NCI-H69 (cell line): ENCODE measurements around the gene VIT.
A peak's percentile ranks its signal among the peaks of the same experiment; 100 is the strongest.

Experiments used
- DNase-seq: peaks from one replicate; lab custom pipeline; 2025; lab: John Stamatoyannopoulos, UW

Gene VIT, protein sequence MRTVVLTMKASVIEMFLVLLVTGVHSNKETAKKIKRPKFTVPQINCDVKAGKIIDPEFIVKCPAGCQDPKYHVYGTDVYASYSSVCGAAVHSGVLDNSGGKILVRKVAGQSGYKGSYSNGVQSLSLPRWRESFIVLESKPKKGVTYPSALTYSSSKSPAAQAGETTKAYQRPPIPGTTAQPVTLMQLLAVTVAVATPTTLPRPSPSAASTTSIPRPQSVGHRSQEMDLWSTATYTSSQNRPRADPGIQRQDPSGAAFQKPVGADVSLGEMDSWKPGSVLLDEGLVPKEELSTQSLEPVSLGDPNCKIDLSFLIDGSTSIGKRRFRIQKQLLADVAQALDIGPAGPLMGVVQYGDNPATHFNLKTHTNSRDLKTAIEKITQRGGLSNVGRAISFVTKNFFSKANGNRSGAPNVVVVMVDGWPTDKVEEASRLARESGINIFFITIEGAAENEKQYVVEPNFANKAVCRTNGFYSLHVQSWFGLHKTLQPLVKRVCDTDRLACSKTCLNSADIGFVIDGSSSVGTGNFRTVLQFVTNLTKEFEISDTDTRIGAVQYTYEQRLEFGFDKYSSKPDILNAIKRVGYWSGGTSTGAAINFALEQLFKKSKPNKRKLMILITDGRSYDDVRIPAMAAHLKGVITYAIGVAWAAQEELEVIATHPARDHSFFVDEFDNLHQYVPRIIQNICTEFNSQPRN

DNA sequence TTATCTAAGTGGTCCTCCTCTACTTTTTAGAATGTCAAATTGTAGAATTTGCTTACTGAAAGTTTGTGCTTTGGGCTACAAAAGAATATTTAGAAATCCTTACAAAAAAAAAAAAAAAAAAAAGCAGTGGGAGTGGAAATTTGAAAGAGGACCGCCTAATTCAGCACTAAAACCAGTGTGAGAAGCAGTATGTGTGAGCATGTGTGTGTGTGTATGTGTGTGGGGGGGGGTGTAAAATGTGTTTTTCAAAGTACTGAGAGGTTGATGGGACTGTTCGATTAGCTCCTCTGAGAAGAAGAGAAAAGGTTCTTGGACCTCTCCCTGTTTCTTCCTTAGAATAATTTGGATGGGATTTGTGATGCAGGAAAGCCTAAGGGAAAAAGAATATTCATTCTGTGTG is at the start of gene VIT:
TSS of gene VIT (plus strand) at position 175 of the 400 bp plus-strand sequence. CDS start 19,664 bp downstream, outside the sequence.
- no peak for DNase-seq

DNA sequence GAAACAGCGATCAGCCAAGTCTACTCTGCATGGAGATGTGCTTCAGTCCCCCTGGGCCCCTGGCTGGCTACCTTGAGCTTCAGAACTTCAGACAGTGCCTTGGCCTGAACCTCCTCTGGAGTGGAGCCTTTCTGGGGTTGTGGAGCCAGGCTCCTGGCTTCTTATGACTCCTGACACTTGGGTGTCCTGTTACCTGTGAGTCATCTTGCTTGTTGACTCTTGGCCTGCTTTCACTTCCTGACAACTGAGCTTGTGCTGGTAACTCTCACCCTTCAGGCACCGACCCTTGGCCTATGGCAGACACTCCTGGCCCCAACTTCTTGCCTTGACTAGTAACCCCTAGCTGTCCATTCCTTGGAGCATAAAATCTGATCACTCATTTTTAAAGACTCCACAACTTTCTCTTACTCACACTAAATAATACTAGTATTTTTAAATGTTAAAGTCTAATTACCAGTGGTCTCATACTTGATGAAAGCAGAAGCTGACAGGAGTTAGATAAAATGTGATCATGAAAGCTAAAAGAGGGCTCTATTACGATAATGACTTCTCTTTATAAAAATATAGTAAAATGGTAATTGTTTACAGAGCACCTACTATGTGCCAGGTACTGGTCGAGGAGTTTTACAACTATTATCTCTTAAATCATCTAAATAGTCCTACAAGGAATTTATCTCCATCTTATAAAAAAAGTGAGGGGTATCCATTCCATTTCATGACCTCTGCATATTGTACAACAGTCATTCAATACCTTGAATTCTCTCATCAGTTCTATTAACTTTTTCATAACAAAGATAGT is 46.3 kb upstream of the VIT start:
- no peak for DNase-seq

DNA sequence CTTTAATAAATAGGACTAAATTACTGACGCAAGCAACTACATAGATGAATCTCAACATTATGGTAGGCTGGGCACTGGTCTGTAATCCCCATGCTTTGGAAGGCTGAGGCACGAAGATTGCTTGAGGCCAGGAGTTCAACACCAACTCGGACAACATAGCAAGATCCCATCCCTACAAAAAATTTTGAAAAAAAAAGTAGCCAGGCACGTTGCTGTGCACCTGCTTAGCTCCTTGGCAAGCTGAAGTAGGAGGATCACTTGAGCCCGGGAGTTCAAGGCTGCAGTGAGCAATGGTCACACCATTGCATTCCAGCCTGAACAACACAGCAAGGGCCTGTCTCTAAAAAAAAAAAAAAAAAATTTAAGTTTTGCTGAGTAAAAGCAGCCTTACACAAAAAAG is 43.4 kb upstream of the VIT start:
- no peak for DNase-seq

DNA sequence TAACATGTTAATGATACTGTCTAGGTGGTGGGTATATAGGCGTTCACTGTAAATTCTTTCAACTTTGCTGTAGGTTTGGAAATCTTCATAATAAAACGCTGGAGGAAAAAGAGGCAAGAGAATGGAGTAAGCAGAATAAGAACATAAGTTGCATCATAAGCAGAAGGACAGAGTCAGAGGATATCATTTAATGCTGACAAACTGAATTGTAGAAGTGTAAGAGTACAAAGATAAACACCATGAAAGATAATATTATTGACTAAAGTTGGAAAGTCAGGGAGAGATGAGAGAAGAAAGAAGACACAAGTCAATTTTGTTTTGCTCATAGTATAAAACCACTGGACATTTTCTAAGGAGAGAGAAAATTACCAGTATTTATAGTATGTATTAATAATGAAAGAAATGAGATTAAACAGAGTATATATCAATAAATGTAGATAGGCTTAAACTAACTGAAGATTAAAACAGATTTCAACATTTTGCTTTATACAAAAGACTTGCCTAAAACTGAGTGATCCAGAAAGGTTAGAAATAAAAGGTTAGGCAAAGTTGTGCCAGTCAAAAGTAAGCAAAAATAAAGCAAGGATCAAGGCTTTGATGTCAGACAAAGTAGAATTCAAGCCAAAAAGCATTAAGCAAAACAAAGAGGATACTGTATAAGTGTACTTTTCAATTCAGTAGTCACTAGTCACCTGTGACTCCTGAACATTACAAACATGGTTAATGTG is 42.4 kb upstream of the VIT start:
- DNase-seq, result no peak

DNA sequence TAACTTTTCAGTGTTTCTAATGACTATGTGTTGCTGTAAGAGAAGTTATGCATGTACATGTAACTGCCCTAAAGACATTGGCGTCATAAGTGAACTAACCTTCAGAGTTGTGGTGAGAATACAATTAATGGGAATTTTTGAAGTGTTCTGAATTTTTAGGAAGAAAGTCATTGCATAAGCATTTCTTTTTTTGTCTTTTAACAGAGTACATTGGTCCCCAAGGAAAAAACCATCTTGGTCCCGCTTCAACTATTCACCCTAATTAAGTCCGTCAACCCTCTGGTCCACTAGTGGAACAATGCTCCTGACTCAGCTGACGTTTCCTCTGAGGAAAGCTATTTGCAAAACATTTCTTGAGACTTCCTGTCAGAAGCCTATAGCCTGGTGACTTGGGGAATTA is 41.1 kb upstream of the VIT start:
- DNase-seq, result no peak

DNA sequence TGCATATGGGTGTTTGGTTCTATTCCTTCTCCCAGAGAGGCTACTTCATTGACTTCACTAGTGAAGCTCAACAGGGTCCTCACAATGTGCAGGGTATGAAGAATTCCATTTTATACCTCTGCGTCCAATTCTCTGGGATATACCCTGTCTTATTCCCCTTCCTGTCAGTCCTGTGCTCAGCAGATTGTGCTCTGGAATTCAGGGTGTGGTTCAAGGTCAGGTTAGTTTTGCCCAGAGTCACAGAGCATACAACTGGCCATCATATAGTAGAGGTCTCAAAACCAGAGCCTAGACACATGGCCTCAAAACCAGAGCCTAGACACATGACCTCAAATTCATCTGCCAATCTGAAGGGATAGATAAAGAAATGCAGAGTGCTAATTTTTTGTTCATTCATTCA is 38.8 kb upstream of the VIT start:
- DNase-seq, result no peak

DNA sequence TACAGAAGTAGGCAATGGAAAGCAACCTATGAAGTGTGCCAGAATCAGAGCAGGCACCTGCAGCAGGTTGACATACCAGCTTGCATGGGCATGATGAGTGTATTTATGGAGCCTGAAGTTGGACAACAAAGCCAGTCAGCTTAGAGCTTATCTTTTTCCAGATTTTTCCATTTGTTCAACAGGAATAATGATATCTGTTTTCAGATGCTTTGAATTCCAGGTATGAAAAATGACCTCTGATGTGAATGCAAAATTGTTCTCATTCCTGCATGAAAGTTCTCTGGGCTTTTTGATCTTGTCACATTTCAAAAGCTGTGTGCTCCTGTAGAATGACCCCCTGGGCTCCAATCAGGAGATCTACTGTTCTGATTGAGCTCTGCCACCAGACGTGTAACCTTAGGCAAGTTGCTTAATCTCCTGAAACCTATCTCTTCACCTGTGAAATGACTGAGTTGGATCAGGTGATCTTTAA is 38.2 kb upstream of the VIT start:
- no peak for DNase-seq

DNA sequence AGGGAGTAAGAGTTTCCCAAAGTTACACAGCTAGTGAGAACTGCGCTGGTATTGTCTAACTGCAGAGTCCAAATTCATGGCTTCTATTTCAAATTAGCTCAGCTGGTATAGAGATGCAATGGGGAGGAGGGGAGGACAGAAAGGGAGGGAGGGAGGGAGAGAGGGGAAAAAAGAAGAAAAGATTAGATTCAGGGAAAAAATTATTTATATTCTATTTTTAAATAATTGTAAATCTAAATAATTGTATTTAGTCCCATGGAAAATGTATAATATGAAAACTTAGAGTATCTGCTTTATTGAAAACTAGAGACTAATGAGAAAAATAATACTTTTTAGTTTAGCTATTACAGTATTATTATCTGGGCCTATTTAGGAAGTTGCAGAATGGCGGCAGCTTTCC is 37.3 kb upstream of the VIT start:
- no peak for DNase-seq

DNA sequence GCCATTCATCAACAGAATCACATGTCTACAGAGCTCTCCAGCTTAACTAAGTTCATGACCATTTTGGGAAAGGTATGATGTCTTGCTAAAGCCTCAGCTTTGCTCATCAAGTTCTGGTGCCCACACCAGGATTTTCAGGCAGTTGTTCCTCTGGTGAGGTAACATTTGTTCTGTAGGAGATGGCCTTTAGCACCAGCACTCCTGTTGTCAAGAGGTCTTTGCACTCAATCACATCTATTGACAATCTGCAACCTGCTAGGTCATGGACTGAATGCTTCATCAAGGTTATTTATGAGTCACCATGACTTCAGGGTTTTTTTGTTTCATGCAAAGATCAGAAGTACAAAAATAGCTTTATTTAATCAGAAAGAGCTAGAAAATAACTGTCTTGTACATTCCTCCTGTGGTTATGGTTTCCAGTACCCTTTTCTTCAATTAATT is 36.6 kb upstream of the VIT start:
- no peak for DNase-seq

DNA sequence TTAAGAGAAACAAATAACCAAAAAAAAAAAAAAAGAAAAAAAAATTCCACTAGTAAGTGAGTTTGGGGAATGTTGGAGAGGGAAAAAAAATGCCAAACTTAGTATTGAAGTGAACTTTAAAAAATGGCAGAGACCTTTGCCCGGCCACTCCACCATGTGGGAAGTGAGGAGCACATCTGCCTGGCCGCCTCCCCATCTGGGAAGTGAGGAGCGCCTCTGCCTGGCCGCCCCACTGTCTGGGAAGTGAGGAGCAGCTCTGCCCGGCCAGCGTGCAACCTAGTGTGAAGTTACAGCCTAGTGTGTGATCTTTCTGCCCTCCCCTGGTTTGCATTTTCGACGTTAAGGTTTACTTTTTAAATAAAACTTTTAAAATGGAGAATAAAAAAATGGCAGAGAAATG is 33.9 kb upstream of the VIT start:
- DNase-seq, result no peak

DNA sequence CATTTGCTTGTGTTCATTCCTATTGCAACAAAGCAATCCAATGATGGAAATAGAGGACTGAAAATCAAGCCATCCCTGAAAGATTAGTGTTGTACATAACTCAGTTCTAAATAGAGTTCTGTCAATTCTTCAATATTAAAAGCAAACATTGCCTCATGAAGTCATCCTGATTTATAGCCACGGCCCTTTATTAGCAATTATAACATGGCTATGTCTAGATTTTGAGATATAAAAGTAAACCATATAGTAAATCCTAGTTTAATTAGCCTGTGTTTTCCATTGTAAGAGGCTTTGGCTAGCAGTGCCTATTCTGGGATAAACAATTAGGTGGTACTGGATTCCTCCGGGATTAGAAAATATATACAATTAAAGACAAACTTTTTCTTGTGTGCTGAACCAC is 33.2 kb upstream of the VIT start:
- DNase-seq, result no peak

DNA sequence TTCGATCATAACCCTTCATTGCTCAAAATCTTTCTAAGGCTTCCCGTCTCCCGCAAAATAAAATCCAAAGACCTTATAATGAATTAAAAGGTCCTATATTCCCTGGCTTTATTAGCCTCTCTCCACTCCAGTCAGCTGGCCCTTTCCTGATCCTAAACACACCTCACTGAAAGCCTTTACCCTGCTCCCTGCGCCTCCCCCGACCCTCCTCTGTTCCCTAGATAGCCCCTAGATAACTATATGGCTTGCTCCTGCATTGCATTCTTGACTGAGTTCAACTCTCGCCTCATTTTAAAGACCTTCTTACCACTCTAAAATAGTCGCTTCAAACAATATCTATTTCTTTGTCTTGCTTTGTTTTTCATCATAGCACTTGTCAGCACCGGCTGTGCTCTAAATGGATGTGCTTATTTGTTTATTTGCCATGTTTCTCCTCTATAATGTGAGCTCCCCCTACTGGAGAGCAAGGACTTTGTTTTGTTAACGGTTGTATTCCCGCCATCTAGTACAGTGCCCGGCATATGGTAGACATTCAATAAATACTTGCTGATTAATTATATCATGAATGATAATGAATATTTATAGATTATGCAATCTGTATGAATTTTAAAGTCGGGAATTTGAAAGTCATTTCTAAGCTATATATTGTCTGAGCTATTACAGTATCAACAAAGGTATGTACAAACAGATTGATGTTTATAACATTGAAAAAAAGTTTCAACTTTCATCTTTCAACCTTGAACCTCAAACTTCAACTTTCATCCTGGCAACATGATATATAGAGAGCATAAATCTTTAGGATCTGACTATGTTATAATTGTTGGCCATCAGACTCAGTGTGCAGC is 32.4 kb upstream of the VIT start:
- DNase-seq, result peak; percentile 71

DNA sequence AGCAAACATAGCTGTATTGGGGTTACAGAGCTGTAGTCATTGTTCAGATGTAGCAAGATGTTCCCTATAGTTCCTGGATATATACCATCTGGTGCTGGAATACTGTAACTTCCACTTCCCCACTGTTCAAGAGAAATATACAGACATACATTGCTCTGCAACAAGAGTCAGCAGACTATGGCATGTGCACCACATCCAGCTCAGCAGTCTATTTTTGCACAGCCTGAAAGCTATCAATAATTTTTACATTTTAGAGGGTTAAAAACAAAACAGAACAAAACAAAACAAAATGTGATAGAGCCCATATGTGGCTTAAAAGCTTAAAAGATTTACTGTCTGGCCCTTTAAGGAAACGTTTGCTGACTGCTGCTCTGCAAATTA is 31.8 kb upstream of the VIT start:
- DNase-seq, result no peak

DNA sequence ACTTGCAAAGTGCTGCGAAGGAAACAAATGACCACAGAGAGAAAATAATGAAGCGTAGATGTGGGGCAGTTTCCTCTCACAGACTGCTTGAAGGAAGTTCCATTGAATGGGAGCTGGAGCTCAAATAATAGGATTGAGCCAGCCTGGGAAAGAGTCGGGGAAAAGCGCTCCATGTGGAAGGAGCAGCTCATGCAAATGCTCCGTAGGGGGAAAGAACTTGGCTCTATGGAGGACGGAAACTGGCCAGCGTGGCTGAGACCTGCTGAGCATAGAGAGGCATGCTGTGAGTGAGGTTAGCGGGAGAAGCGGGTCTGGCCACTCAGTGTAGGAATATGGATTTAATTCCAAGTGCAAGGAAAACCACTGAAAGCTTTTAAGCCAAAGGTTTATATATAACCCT is 28.6 kb upstream of the VIT start:
- no peak for DNase-seq

DNA sequence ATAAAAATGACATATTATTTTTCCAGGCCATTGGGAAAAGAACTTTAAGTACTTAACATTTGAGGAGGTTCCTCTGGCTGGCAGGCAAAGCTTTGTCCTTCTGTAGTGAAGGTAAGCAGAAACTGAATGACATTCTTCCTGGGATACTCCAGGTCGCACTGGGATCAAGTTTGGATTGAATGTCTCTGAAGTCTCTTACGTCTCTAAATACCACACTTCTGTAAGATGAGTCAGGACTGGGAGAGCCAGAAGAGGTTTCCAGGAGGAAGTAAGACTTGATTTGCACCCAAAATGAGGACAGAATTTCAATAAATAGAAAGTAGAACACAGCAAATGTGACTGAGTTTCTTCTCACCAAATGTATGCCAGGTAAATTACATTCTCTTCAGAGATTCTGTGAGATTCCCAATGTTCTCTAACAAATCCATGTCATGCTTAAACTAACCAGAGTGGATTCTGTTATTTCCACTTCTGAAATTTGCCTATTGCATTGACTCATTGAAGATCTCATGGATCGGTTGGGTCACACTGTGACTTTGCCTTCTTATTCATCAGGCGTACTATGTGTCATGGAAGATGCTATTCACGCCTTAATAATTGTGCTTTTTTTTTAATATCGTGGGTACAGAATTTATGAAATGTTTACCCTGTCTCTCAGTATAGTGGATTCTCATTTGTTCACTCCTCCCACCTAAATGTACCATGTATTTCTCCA is 25.5 kb upstream of the VIT start:
- no peak for DNase-seq

DNA sequence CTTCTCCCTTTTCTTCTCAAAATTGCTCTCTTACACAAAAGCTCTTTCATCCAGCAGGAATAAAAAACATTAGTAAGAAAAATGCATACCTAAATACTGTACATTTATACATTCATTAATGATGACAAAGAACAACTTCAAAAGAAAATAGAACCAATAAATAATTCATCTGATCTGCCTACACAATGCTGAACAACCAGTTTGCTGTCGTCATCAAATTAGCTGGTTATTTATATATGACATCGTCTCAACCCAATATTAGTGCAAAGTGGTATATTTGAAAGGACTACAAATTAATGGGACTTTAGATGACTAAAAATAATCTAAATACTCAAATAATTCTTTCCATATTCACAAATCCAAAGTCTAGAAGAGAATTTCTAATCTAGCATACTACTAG is 24.8 kb upstream of the VIT start:
- DNase-seq, result no peak

DNA sequence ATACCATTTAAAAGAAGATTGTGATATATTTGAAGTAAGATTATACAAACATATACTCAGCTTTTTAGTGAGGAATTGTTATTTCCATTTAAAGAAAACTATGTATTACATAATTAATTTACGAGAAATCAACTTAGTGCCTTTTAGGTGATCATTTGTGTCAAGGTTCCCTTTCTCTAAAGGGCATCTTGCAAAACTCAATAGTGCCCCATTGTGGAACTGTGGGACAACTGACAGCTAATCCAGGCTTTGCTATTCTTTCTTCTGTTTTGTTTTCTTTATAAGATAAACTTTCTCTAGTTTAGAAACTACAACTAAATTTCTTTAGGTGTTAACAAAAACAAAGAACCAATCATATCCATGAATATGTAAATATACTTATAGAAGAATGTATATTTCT is 24.3 kb upstream of the VIT start:
- peak; percentile 10 for DNase-seq

DNA sequence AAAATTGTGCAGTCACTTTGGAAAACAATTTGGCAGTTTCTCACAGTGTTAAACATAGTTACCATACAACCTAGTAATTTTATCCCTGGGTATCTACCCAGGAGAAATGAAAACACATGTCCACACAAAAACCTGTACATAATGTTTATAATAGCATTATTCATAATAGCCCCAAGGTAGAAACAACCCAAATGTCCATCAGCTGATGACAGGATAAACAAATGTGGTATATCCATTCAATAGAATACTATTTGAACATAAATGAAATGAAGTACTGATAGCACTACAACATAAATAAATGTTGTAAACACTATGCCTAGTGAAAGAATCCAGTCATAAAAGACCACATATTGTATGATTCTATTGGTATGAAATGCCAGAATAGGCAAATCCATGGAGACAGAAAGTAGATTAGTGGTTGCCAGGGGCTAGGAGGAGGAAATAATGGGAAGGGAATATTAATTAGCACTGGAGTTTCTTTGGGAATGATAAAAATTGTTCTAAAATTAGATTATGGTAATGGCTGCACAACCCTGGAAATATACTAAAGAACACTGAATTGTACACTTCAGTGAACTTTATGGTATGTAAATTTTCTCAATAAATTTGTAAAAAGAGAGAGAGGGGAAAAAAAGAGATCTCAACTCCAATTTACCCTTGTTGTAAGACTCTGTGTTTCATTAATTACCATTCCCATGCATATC is 20.8 kb upstream of the VIT start:
- peak; percentile 0 for DNase-seq

DNA sequence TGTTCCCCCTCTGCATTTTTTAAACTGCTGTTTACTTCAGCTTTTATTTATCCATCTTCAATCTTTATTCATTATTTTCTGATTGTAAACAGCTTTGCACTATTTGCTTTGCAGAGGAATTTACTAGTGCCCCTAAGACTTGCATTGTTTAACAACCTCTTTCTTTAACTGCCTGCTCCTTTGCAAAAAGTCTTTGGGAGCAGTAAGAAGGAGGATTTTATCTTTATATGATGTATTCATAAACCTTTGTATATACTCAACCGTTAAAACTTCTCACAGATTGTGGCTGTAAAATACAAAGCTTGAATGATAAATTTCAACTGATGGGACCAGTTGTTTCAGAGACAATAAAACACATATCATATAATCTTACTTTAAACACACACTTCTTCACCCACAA is 20.1 kb upstream of the VIT start:
- DNase-seq, result no peak

DNA sequence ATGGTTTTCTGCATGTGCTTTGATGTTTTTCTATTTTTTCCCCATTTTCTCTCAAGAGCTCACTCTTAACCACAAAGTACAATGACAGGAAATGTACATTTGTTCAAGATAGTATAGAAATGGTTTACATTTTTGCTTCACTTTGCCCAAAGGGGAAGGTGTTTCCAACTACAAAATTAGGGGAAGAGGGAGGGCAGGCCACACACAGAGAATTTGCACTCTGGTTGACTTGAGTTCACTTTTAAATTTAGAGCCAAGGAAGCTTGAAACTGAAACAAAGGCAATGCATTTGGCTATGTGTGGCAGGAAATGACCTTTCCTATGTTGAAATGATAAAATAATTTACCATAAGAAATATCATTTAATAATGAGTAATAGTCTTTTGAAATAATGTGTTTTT is 19.1 kb upstream of the VIT start:
- DNase-seq, result no peak
